Gastrocnemius medialis (tissue), 4 donors: Measurements from ENCODE around the gene RIPOR3.

ENCODE experiments used
- POLR2A ChIP-seq, 2 donors: fragments of 450-650 bp; IDR thresholded peaks; one replicate each; pipeline ENCODE4 v1.6.1; 2017; ENCODE audit warnings: antibody characterized with exemption in 2 of 2, mild to moderate bottlenecking in 2 of 2, moderate library complexity in 2 of 2
- TF ChIP-seq, protein P1 (sequence below), 5 experiments: fragments of 450-650 bp in 3 of 5; fragments of 200-600 bp in 2 of 5; sonication (generic) in 2 of 5; IDR thresholded peaks in 4 of 5; conservative IDR thresholded peaks in 1 of 5; 1 replicate in 4 of 5; 2 replicates in 1 of 5; pipeline ENCODE4 v1.5.1; 2016 to 2019; ENCODE audit warnings: antibody characterized with exemption in 5 of 5, mild to moderate bottlenecking in 3 of 5, moderate library complexity in 3 of 5

DNA sequence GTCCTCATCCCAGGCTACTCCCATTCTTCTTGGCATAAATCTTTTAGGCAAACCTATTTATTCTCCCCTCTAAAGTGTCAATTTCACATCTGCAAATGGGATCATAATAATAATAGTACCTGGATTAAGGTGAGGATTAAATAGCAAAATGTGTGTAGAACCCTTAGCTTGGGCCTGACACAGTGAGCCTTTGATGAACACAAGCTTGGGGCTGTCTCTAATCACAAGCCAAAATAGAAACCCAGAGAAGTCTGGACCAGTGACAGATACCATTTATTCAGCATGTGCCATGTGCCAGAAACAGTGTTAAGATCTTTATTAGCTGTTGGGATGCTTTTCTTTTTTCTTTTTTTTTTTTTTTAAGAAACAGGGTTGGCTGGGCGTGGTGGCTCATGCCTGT is 25.2 kb upstream of the RIPOR3 start:
- TF ChIP-seq, protein P1, sequence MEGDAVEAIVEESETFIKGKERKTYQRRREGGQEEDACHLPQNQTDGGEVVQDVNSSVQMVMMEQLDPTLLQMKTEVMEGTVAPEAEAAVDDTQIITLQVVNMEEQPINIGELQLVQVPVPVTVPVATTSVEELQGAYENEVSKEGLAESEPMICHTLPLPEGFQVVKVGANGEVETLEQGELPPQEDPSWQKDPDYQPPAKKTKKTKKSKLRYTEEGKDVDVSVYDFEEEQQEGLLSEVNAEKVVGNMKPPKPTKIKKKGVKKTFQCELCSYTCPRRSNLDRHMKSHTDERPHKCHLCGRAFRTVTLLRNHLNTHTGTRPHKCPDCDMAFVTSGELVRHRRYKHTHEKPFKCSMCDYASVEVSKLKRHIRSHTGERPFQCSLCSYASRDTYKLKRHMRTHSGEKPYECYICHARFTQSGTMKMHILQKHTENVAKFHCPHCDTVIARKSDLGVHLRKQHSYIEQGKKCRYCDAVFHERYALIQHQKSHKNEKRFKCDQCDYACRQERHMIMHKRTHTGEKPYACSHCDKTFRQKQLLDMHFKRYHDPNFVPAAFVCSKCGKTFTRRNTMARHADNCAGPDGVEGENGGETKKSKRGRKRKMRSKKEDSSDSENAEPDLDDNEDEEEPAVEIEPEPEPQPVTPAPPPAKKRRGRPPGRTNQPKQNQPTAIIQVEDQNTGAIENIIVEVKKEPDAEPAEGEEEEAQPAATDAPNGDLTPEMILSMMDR (IDR thresholded peaks at IDR 0.05 in 4 of 5, conservative IDR thresholded peaks at IDR 0.05 in 1 of 5), result no peak
- TF ChIP-seq POLR2A (IDR thresholded peaks at IDR 0.05), result no peak
